ENCODE measurements around the gene LY9.
A peak's percentile ranks its signal among the peaks of the same experiment; 100 is the strongest.

The LY9 gene

GRCh38 chr1:160801836-160802580 is 6.0 kb downstream of the LY9 start:
- no peak for DNase-seq (ENCODE audit: low read depth in 2 of 2, low spot score in 1 of 2)

GRCh38 chr1:160806109-160806665 is 10.2 kb downstream of the LY9 start:
- DNase-seq (ENCODE audit: low read depth in 2 of 2, low spot score in 1 of 2), result no peak

- DNase-seq (ENCODE audit: low read depth in 2 of 2, low spot score in 1 of 2), result no peak
These were observed 10.8 kb downstream of the LY9 start for GRCh38 chr1:160806784-160807183.

- no peak for DNase-seq (ENCODE audit: low read depth in 2 of 2, low spot score in 1 of 2)
These were observed 11.3 kb downstream of the LY9 start for GRCh38 chr1:160807247-160807646.

GRCh38 chr1:160807738-160808137 is 11.8 kb downstream of the LY9 start:
- DNase-seq (ENCODE audit: low read depth in 2 of 2, low spot score in 1 of 2), result no peak

GRCh38 chr1:160808289-160808688 is 12.3 kb downstream of the LY9 start:
- DNase-seq (ENCODE audit: low read depth in 2 of 2, low spot score in 1 of 2), result no peak

- no peak for DNase-seq (ENCODE audit: low read depth in 2 of 2, low spot score in 1 of 2)
These were observed 14.5 kb downstream of the LY9 start for GRCh38 chr1:160810486-160810885.

- no peak for DNase-seq (ENCODE audit: low read depth in 2 of 2, low spot score in 1 of 2)
These were observed 15.2 kb downstream of the LY9 start for GRCh38 chr1:160811147-160811546.

GRCh38 chr1:160813215-160813614 is 17.2 kb downstream of the LY9 start:
- no peak for DNase-seq (ENCODE audit: low read depth in 2 of 2, low spot score in 1 of 2)

GRCh38 chr1:160814316-160814715 is 18.3 kb downstream of the LY9 start:
- DNase-seq (ENCODE audit: low read depth in 2 of 2, low spot score in 1 of 2), result no peak

GRCh38 chr1:160814856-160815255 is 18.9 kb downstream of the LY9 start:
- DNase-seq (ENCODE audit: low read depth in 2 of 2, low spot score in 1 of 2), result no peak

GRCh38 chr1:160818207-160818937 is 22.4 kb downstream of the LY9 start:
- DNase-seq (ENCODE audit: low read depth in 2 of 2, low spot score in 1 of 2), result no peak

GRCh38 chr1:160819186-160819585 is 23.2 kb downstream of the LY9 start:
- no peak for DNase-seq (ENCODE audit: low read depth in 2 of 2, low spot score in 1 of 2)

- DNase-seq (ENCODE audit: low read depth in 2 of 2, low spot score in 1 of 2), result no peak
These were observed 25.7 kb downstream of the LY9 start for GRCh38 chr1:160821627-160822026.

GRCh38 chr1:160823296-160823695 is 27.3 kb downstream of the LY9 start:
- no peak for DNase-seq (ENCODE audit: low read depth in 2 of 2, low spot score in 1 of 2)

- DNase-seq (ENCODE audit: low read depth in 2 of 2, low spot score in 1 of 2), result no peak
These were observed 30.6 kb downstream of the LY9 start for GRCh38 chr1:160826546-160826945.

GRCh38 chr1:160827418-160827817 is 31.4 kb downstream of the LY9 start:
- no peak for DNase-seq (ENCODE audit: low read depth in 2 of 2, low spot score in 1 of 2)

GRCh38 chr1:160829766-160830165 is 33.8 kb downstream of the LY9 start:
- DNase-seq (ENCODE audit: low read depth in 2 of 2, low spot score in 1 of 2), result no peak

GRCh38 chr1:160830321-160831153 is 34.6 kb downstream of the LY9 start:
- DNase-seq (ENCODE audit: low read depth in 2 of 2, low spot score in 1 of 2), result peak; percentile 60 to 72

GRCh38 chr1:160834945-160835565 is 39.1 kb downstream of the LY9 start:
- peak in 1 of 2 donors; percentile 19 for DNase-seq (ENCODE audit: low read depth in 2 of 2, low spot score in 1 of 2)

GRCh38 chr1:160835751-160836150 is 39.8 kb downstream of the LY9 start:
- no peak for DNase-seq (ENCODE audit: low read depth in 2 of 2, low spot score in 1 of 2)
